GM19455 (cell line): ENCODE data around the gene PIGT.

Experiments
- ATAC-seq: cut with Tn5 transposase; IDR thresholded peaks from one replicate; pipeline ENCODE4 v1.9.1; 2021; ENCODE audit not compliant: unreplicated experiment

Gene PIGT

GRCh38 chr20:45427236-45428149 lies 11.6 kb downstream of the PIGT start:
- no peak for ATAC-seq

- ATAC-seq = no peak
Measured at GRCh38 chr20:45429618-45430017, 13.7 kb downstream of the PIGT start.

- ATAC-seq = peak; percentile 67
Measured at GRCh38 chr20:45432294-45432693, 16.4 kb downstream of the PIGT start.

- ATAC-seq = no peak
Measured at GRCh38 chr20:45433316-45433715, 17.4 kb downstream of the PIGT start.

GRCh38 chr20:45433976-45434375 lies 18.0 kb downstream of the PIGT start:
- no peak for ATAC-seq

- ATAC-seq = peak; percentile 65
Measured at GRCh38 chr20:45436732-45437485, 21.0 kb downstream of the PIGT start.

- ATAC-seq = no peak
Measured at GRCh38 chr20:45440424-45440823, 24.5 kb downstream of the PIGT start.

- no peak for ATAC-seq
Measured at GRCh38 chr20:45440891-45441685, 25.1 kb downstream of the PIGT start.

GRCh38 chr20:45441746-45442145 lies 25.8 kb downstream of the PIGT start:
- no peak for ATAC-seq

- ATAC-seq = no peak
Measured at GRCh38 chr20:45444050-45444449, 28.1 kb downstream of the PIGT start.

- ATAC-seq = no peak
Measured at GRCh38 chr20:45445805-45446562, 30.0 kb downstream of the PIGT start.

GRCh38 chr20:45448270-45448669 lies 32.3 kb downstream of the PIGT start:
- ATAC-seq = no peak

GRCh38 chr20:45449528-45449927 lies 33.6 kb downstream of the PIGT start:
- no peak for ATAC-seq

GRCh38 chr20:45450097-45450818 lies 34.3 kb downstream of the PIGT start:
- no peak for ATAC-seq

- ATAC-seq = no peak
Measured at GRCh38 chr20:45452238-45452637, 36.3 kb downstream of the PIGT start.

- no peak for ATAC-seq
Measured at GRCh38 chr20:45452772-45453691, 37.1 kb downstream of the PIGT start.

GRCh38 chr20:45456632-45457031 lies 40.7 kb downstream of the PIGT start:
- no peak for ATAC-seq

GRCh38 chr20:45459606-45460005 lies 43.7 kb downstream of the PIGT start:
- ATAC-seq = no peak

GRCh38 chr20:45461225-45461624 lies 45.3 kb downstream of the PIGT start:
- ATAC-seq = no peak
